Peyer's patch (tissue), 4 donors: ENCODE results near the gene RUNX1. TPM values are rescaled to one million over a fixed set of nuclear protein-coding genes. Genes with fewer than 3 reads are reported as not detected.

ENCODE experiments used
- DNase-seq, 3 donors: peaks; one replicate each; pipeline ENCODE4 v3.0.0-alpha.2; 2017 to 2019
- H3K27ac ChIP-seq, 4 donors: fragments of 200-600 bp; sonication (generic); one replicate each; pipeline ENCODE4 v1.5.1; 2016 to 2019
- H3K27me3 ChIP-seq, 2 donors: fragments of 200-600 bp; sonication (generic); one replicate each; pipeline ENCODE4 v1.5.1; 2019
- H3K36me3 ChIP-seq, 3 donors: fragments of 200-600 bp; sonication (generic); one replicate each; pipeline ENCODE4 v1.5.1; 2016 to 2019
- H3K4me1 ChIP-seq, 4 donors: fragments of 200-600 bp; sonication (generic); one replicate each; pipeline ENCODE4 v1.5.1; 2016 to 2019
- H3K4me3 ChIP-seq, 4 donors: fragments of 200-600 bp; sonication (generic); 1 replicate in 3 of 4; 2 replicates in 1 of 4; pipeline ENCODE4 v1.5.1; 2016 to 2019; ENCODE audit warnings: mild to moderate bottlenecking in 1 of 4
- H3K9me3 ChIP-seq, 4 donors: fragments of 200-600 bp; sonication (generic); one replicate each; pipeline ENCODE4 v1.5.1; 2016 to 2019; ENCODE audit warnings: mild to moderate bottlenecking in 1 of 4
- CTCF ChIP-seq, 6 experiments: fragments of 450-650 bp in 4 of 6; fragments of 200-600 bp in 2 of 6; sonication (generic) in 1 of 6; IDR thresholded peaks; one replicate each; pipeline ENCODE4 v1.5.1; 2017 to 2019; ENCODE audit warnings: antibody characterized with exemption in 6 of 6, mild to moderate bottlenecking in 3 of 6, moderate library complexity in 1 of 6
- POLR2A ChIP-seq, 2 donors: fragments of 450-650 bp; IDR thresholded peaks; one replicate each; pipeline ENCODE4 v1.5.1; 2017; ENCODE audit warnings: antibody characterized with exemption in 2 of 2, mild to moderate bottlenecking in 2 of 2, moderate library complexity in 2 of 2
- total RNA-seq, 4 donors: library from RNA; depleted of rRNA; stranded (reverse); fragments of >200 nt; gene quantifications; one replicate each; pipeline ENCODE4 v1.1.0, GENCODE V29; 2016

RUNX1 gene
- total RNA-seq, 4 donors from 2014 or later = 15.1 to 80.9 (median 24.1) TPM

GRCh38 chr21:34924771-34925419, 124.2 kb downstream of the RUNX1 start:
- no peaks in the 10 kb centered on the region for H3K27me3 ChIP-seq
- TF ChIP-seq CTCF (IDR thresholded peaks at IDR 0.05) = no peak
- TF ChIP-seq POLR2A (IDR thresholded peaks at IDR 0.05) = no peak
- no peaks in the 10 kb centered on the region for H3K36me3 ChIP-seq

DNA sequence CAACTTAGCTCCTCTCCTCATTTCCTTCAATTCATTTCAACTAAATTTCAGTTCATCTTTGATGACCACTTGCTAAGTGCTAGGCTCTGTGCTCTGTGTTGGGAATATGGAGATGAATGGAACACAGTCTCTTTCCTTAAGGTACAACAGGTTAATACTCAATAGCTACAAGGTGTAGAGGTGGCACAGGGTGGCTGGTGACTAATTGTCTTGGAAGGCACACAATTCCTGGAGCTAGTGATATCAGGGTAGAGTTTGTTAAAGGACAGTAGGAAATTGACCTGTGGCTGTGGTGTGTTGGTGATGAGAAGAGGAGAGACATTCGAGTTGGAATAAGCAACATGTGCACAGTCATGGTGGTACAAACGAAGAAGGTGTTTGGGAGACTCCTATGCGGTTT, 124.9 kb downstream of the RUNX1 start:
- H3K36me3 ChIP-seq = no peaks in the 10 kb centered on the region
- H3K27me3 ChIP-seq = no peaks in the 10 kb centered on the region
- TF ChIP-seq POLR2A (IDR thresholded peaks at IDR 0.05) (no peak), CTCF (IDR thresholded peaks at IDR 0.05) (no peak)
- no peaks in the 10 kb centered on the region for H3K4me1 ChIP-seq
- DNase-seq = no peak
- H3K27ac ChIP-seq = no peak overlapping the region
- no peaks in the 10 kb centered on the region for H3K9me3 ChIP-seq
- no peak overlapping the region for H3K4me3 ChIP-seq

More at GRCh38 chr21:34924771-34925419, 124.2 kb downstream of the RUNX1 start:
- Histone ChIP-seq H3K9me3 (no peaks in the 10 kb centered on the region), H3K4me1 (no peaks in the 10 kb centered on the region), H3K4me3 (no peak overlapping the region), H3K27ac (no peak overlapping the region)
- DNase-seq = no peak

GRCh38 chr21:34923626-34924025, 125.5 kb downstream of the RUNX1 start:
- Histone ChIP-seq H3K27ac (no peak overlapping the region), H3K27me3 (no peaks in the 10 kb centered on the region), H3K4me3 (no peak overlapping the region), H3K4me1 (no peaks in the 10 kb centered on the region), H3K36me3 (no peaks in the 10 kb centered on the region), H3K9me3 (no peaks in the 10 kb centered on the region)
- TF ChIP-seq POLR2A (IDR thresholded peaks at IDR 0.05) (no peak), CTCF (IDR thresholded peaks at IDR 0.05) (no peak)
- DNase-seq = no peak

DNA sequence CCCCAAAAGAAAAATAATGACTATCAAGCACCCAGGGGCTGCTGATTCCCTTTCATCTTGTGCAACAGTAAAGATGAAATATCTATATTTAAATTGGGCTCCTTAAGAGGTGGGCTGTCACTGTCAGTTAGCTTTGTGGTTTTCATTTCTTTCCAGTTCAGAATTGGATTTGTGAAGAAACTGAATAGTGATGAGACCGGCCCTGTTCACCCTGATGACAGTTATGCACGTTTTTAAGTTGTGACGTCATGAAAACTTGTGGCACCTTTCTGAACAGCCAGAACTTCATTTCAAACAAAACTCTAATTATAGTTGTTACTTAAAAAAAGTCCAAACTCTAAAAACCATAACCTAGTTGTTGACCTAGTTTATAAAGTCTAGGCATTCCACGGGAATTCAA, 125.9 kb downstream of the RUNX1 start:
- H3K9me3 ChIP-seq = no peaks in the 10 kb centered on the region
- no peak for DNase-seq
- no peak overlapping the region for H3K27ac ChIP-seq
- H3K4me3 ChIP-seq = no peak overlapping the region
- H3K36me3 ChIP-seq = no peaks in the 10 kb centered on the region
- TF ChIP-seq CTCF (IDR thresholded peaks at IDR 0.05) (no peak), POLR2A (IDR thresholded peaks at IDR 0.05) (no peak)
- H3K27me3 ChIP-seq = no peaks in the 10 kb centered on the region
- H3K4me1 ChIP-seq = no peaks in the 10 kb centered on the region

GRCh38 chr21:34922479-34922878, 126.6 kb downstream of the RUNX1 start:
- H3K4me3 ChIP-seq = no peak overlapping the region
- H3K4me1 ChIP-seq = no peaks in the 10 kb centered on the region
- no peak for DNase-seq
- H3K36me3 ChIP-seq = no peaks in the 10 kb centered on the region
- no peak overlapping the region for H3K27ac ChIP-seq
- H3K9me3 ChIP-seq = no peaks in the 10 kb centered on the region
- H3K27me3 ChIP-seq = no peaks in the 10 kb centered on the region
- TF ChIP-seq POLR2A (IDR thresholded peaks at IDR 0.05) (no peak), CTCF (IDR thresholded peaks at IDR 0.05) (no peak)

- H3K36me3 ChIP-seq = no peaks in the 10 kb centered on the region
- no peak for TF ChIP-seq POLR2A (IDR thresholded peaks at IDR 0.05)
- TF ChIP-seq CTCF (IDR thresholded peaks at IDR 0.05) = no peak
Observed at GRCh38 chr21:34921151-34921550, 128.0 kb downstream of the RUNX1 start.

More at GRCh38 chr21:34921151-34921550, 128.0 kb downstream of the RUNX1 start:
- H3K27me3 ChIP-seq = no peaks in the 10 kb centered on the region
- no peak for DNase-seq
- H3K4me1 ChIP-seq = no peaks in the 10 kb centered on the region
- no peak overlapping the region for H3K27ac ChIP-seq
- H3K4me3 ChIP-seq = no peak overlapping the region
- no peaks in the 10 kb centered on the region for H3K9me3 ChIP-seq
